Testis (tissue), 3 donors: ENCODE results near the gene TBATA. TPM values are rescaled to one million over a fixed set of nuclear protein-coding genes. Genes with fewer than 3 reads are reported as not detected.

Experiments used
- DNase-seq: peaks from one replicate; pipeline ENCODE4 v3.0.0-alpha.2; 2019
- H3K27ac ChIP-seq, 2 donors: fragments of 200-600 bp; sonication (generic); one replicate each; pipeline ENCODE4 v1.5.1; 2019
- H3K27me3 ChIP-seq: fragments of 200-600 bp; sonication (generic); one replicate; pipeline ENCODE4 v1.5.1; 2019
- H3K36me3 ChIP-seq: fragments of 200-600 bp; sonication (generic); one replicate; pipeline ENCODE4 v1.5.1; 2017; ENCODE audit warnings: low read depth; ENCODE audit errors: missing control alignments
- H3K4me1 ChIP-seq: fragments of 200-600 bp; sonication (generic); one replicate; pipeline ENCODE4 v1.5.1; 2019
- H3K4me3 ChIP-seq, 2 donors: fragments of 200-600 bp; sonication (generic); one replicate each; pipeline ENCODE4 v1.5.1; 2017 to 2019
- H3K9me3 ChIP-seq: fragments of 200-600 bp; sonication (generic); one replicate; pipeline ENCODE4 v1.5.1; 2017
- POLR2A ChIP-seq: fragments of 450-650 bp; IDR thresholded peaks from one replicate; pipeline ENCODE4 v1.6.1; 2017; ENCODE audit warnings: antibody characterized with exemption, mild to moderate bottlenecking, moderate library complexity
- WGBS, 2 donors: methylation state at CpG; one replicate each; pipeline ENCODE4 v1.1.5; 2018; 5-methylcytosine and 5-hydroxymethylcytosine counted together
- intact Hi-C: fragments of 100-400 bp; cut with DNase I; formaldehyde crosslinking; loops from one replicate; pipeline ENCODE4 v1.15.1; 2023; ENCODE audit warnings: low total_unique reads
- polyA plus RNA-seq: library from polyadenylated mRNA; stranded (reverse); fragments of 350-450 nt; fragmentation: Illumina TruSeq; extraction: RNeasy Lipid Tissue Mini Kit (QIAGEN cat#74804); gene quantifications from one replicate; pipeline ENCODE4 v1.2.3, GENCODE V29; 2014; ENCODE audit warnings: low read depth, low replicate concordance; ENCODE audit not compliant: insufficient read depth
- total RNA-seq, 2 donors: library from RNA; depleted of rRNA; stranded (reverse); fragments of >200 nt; gene quantifications; one replicate each; pipeline ENCODE4 v1.2.3, GENCODE V29; 2016
- TF ChIP-seq, protein P1 (sequence below), 3 experiments: fragments of 450-650 bp in 2 of 3; fragments of 200-600 bp in 1 of 3; sonication (generic) in 1 of 3; IDR thresholded peaks; one replicate each; pipeline ENCODE4 v1.5.1; 2016 to 2019; ENCODE audit warnings: antibody characterized with exemption in 3 of 3, mild to moderate bottlenecking in 2 of 3, moderate library complexity in 1 of 3

The TBATA gene
- total and polyA plus RNA-seq, 3 donors from 2014 or later: 8.4 to 34.6 (median 19.1) TPM

DNA sequence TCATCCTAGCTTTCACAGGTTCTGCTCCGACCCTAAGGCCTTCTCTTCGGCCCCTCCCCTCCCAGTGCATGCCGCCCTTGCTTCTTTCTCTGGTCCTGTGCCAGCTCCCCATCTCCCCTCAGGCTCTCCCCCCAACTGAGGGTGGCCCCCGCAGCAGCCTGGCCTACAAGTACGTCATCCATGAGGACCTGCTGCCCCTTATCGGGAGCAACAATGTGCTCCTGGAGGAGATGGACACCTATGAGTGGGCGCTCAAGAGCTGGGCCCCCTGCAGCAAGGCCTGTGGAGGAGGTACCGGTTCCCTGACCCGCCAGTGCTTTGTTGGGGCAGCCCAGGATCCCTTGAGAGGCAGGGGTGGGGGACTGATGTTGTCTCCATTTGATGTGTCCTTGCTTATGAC, 33.8 kb downstream of the TBATA start:
- H3K4me1 ChIP-seq: no peaks in the 10 kb centered on the region
- 94 to 95% methylated on average over 8 to 9 of the region's 9 CpGs for WGBS, 2 donors
- no peak overlapping the region for H3K27ac ChIP-seq
- TF ChIP-seq POLR2A: no peak
- TF ChIP-seq, protein P1, sequence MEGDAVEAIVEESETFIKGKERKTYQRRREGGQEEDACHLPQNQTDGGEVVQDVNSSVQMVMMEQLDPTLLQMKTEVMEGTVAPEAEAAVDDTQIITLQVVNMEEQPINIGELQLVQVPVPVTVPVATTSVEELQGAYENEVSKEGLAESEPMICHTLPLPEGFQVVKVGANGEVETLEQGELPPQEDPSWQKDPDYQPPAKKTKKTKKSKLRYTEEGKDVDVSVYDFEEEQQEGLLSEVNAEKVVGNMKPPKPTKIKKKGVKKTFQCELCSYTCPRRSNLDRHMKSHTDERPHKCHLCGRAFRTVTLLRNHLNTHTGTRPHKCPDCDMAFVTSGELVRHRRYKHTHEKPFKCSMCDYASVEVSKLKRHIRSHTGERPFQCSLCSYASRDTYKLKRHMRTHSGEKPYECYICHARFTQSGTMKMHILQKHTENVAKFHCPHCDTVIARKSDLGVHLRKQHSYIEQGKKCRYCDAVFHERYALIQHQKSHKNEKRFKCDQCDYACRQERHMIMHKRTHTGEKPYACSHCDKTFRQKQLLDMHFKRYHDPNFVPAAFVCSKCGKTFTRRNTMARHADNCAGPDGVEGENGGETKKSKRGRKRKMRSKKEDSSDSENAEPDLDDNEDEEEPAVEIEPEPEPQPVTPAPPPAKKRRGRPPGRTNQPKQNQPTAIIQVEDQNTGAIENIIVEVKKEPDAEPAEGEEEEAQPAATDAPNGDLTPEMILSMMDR (IDR thresholded peaks at IDR 0.05): no peak
- intact Hi-C loops: no loop called here
- H3K4me3 ChIP-seq: no peak overlapping the region
- no peaks in the 10 kb centered on the region for H3K36me3 ChIP-seq
- H3K27me3 ChIP-seq: no peaks in the 10 kb centered on the region
- no peak for DNase-seq
- H3K9me3 ChIP-seq: no peaks in the 10 kb centered on the region

DNA sequence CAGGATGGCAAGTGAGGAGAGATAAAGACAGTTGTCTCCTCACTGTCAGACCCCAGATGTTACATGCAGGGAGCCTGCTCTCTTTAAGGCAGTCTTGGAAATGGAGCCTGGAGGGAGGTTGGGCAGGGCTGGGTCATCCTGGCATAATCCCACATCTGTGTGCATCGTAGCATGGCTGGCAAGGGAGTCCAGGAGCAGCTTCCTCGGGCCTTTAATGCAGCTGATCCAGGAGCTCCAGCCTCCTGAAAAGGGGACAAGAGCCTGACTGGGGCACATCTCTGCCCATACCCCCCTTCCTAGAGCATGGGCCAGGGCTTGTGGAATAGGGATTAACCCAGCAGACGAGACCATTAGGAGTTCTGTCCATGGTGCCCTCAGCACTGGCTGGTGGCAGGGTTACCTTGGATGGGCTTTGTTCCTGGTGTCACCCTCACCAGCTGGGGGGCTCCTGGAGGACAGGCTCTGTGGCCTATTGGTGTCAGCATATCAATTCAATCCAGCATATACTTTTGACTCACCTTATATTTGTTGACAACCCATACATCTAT, 34.9 kb downstream of the TBATA start:
- H3K27ac ChIP-seq: no peak overlapping the region
- no peaks in the 10 kb centered on the region for H3K4me1 ChIP-seq
- H3K27me3 ChIP-seq: no peaks in the 10 kb centered on the region
- H3K4me3 ChIP-seq: no peak overlapping the region
- WGBS, 2 donors: 40 to 67% methylated on average over 2 to 3 of the region's 3 CpGs
- no peaks in the 10 kb centered on the region for H3K9me3 ChIP-seq
- no peaks in the 10 kb centered on the region for H3K36me3 ChIP-seq
- no peak for TF ChIP-seq POLR2A
- TF ChIP-seq, protein P1 (IDR thresholded peaks at IDR 0.05): no peak
- intact Hi-C loops: no loop called here
- DNase-seq: no peak

DNA sequence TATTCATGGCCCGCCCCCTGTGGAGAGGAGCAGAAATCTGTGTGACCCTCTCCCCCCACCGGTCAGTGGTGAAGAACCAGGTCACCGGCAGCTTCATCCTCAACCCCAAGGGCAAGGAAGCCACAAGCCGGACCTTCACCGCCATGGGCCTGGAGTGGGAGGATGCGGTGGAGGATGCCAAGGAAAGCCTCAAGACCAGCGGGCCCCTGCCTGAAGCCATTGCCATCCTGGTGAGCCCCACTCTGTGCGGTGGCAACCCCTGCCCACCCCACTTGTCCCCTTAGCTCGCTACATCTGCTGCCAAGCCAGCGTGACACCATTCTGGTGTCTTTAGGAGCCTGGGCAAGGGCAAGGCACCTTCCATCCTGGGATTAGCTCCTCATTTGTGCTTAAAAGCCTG, 35.4 kb downstream of the TBATA start:
- no peak overlapping the region for H3K27ac ChIP-seq
- H3K9me3 ChIP-seq: no peaks in the 10 kb centered on the region
- intact Hi-C loops: no loop called here
- WGBS, 2 donors: 95 to 100% methylated on average over 7 to 10 of the region's 10 CpGs
- H3K4me3 ChIP-seq: no peak overlapping the region
- no peak for DNase-seq
- H3K36me3 ChIP-seq: no peaks in the 10 kb centered on the region
- TF ChIP-seq, protein P1 (IDR thresholded peaks at IDR 0.05): no peak
- TF ChIP-seq POLR2A: no peak
- no peaks in the 10 kb centered on the region for H3K27me3 ChIP-seq
- H3K4me1 ChIP-seq: no peaks in the 10 kb centered on the region

DNA sequence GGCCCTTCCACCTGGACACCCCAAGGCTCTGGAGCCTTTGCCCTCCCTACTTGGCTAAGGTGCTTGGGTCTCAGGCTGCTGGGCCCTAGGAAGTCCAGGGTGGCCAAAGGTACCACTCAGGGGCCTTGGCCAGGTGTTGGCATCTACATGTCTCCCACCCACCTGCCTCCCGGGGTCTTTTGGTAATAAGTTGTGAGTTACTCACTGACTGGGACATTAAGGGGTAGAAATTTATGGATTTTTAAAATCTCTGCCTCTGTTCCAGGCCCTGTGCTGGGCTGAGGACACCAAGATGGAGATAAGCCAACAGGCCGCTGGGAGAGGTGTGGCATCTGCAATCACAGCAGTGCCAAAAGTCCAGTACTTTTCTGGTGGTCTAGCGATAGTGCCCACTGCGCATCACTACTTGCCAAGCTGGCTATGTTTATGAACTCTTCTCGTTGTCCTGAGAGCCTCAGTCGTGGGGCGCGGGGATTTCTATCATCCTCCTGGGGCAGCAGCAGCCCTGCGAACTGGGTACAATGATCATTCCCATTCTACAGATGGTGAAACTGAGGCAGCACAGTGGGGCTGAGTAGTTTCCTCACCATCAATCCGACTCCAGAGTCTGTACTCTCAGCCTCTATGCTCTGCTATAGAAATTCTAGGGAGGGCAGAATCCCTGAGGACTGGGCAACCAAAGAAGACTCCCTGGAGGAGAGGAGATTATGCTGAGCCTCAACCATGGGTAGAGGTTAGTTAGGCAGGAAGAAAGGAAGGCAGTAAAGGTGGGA, 36.2 kb downstream of the TBATA start:
- Histone ChIP-seq H3K36me3 (no peaks in the 10 kb centered on the region), H3K27me3 (no peaks in the 10 kb centered on the region), H3K27ac (no peak overlapping the region), H3K4me1 (no peaks in the 10 kb centered on the region), H3K9me3 (no peaks in the 10 kb centered on the region), H3K4me3 (no peak overlapping the region)
- intact Hi-C loops: no loop called here
- no peak for TF ChIP-seq POLR2A
- TF ChIP-seq, protein P1 (IDR thresholded peaks at IDR 0.05): no peak
- 93 to 97% methylated on average over 6 to 10 of the region's 10 CpGs for WGBS, 2 donors
- no peak for DNase-seq

DNA sequence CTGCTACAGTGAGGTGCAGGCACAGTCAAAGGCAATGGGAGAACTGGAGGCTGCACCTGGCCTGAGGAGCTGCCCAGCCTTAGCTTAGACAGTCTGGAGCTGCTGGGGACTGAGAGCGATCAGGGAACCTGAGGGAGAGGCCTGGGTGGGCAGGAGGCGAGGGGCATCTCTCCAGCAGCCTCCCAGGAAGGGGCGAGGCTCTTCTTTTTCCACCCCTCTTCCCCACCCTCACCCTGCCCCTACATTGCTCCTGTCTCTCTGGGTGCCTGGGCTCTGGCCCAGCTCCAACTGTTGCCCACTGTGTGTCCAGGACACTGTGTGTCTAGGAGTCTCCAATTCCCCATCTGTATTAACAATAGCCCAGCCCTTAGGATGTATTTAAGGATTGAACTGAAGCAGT, 36.9 kb downstream of the TBATA start:
- 92 to 94% methylated on average over 2 to 3 of the region's 3 CpGs for whole genome bisulfite sequencing, 2 donors
- no peak overlapping the region for H3K27ac ChIP-seq

More for the DNA sequence above, 36.9 kb downstream of the TBATA start:
- no peaks in the 10 kb centered on the region for H3K36me3 ChIP-seq
- H3K27me3 ChIP-seq: no peaks in the 10 kb centered on the region
- H3K4me1 ChIP-seq: no peaks in the 10 kb centered on the region
- no peak overlapping the region for H3K4me3 ChIP-seq
- TF ChIP-seq, protein P1 (IDR thresholded peaks at IDR 0.05): no peak
- no peak for TF ChIP-seq POLR2A
- H3K9me3 ChIP-seq: no peaks in the 10 kb centered on the region
- intact Hi-C loops: no loop called here
- DNase-seq: no peak
